K562 (cell line): ENCODE measurements around the gene PRCC. TPM values are rescaled to one million over a fixed set of nuclear protein-coding genes. Genes with fewer than 3 reads are reported as not detected.

Experiments
- DMBX1 ChIP-seq: fragments of 250-450 bp; sonication (Bioruptor Pico); IDR thresholded peaks from 2 replicates; pipeline ENCODE4 v1.8.0; 2022; ENCODE audit warnings: inconsistent platforms, mild to moderate bottlenecking, moderate library complexity, borderline replicate concordance
- E2F3 ChIP-seq: fragments of 250-450 bp; sonication (Bioruptor Pico); IDR thresholded peaks from 2 replicates; pipeline ENCODE4 v1.4.0; 2020; ENCODE audit warnings: mild to moderate bottlenecking
- E2F6 ChIP-seq, 2 experiments: IDR thresholded peaks; 2 replicates each; pipeline ENCODE4 v1.6.1; 2011; ENCODE audit warnings: borderline replicate concordance in 1 of 2, control low read depth in 1 of 2, low read depth in 1 of 2, low read length in 1 of 2, mild to moderate bottlenecking in 1 of 2, mixed read lengths in 1 of 2, moderate library complexity in 1 of 2; ENCODE audit not compliant: insufficient read depth in 1 of 2, insufficient read length in 1 of 2, poor library complexity in 1 of 2, severe bottlenecking in 1 of 2; ENCODE audit errors: extremely low read depth in 1 of 2
- FOSL1 ChIP-seq: fragments of 200-800 bp; sonication (Bioruptor generic); conservative IDR thresholded peaks from 2 replicates; pipeline ENCODE4 v1.6.1; 2016; ENCODE audit warnings: missing genetic modification characterization, missing compliant biosample characterization
- IRF2 ChIP-seq: sonication (generic); formaldehyde crosslinking; IDR thresholded peaks from 2 replicates; pipeline ENCODE4 v1.8.1; 2022; ENCODE audit warnings: mild to moderate bottlenecking, missing genetic modification reagents
- ZBTB11 ChIP-seq, 3 experiments: fragments of 200-800 bp in 1 of 3; fragments of 250-450 bp in 1 of 3; fragments of 450-650 bp in 1 of 3; sonication (Bioruptor Pico) in 1 of 3; sonication (Bioruptor generic) in 1 of 3; formaldehyde crosslinking in 1 of 3; IDR thresholded peaks; 2 replicates each; pipeline versions ENCODE4 v1.6.1 to v1.8.0; 2016 to 2022; ENCODE audit warnings: mild to moderate bottlenecking in 2 of 3, missing genetic modification characterization in 2 of 3, missing compliant biosample characterization in 1 of 3, moderate library complexity in 1 of 3
- ZFP1 ChIP-seq: fragments of 450-650 bp; formaldehyde crosslinking; IDR thresholded peaks from 2 replicates; pipeline ENCODE4 v1.4.0; 2020; ENCODE audit warnings: mild to moderate bottlenecking, mixed read lengths
- ZNF134 ChIP-seq: fragments of 250-450 bp; sonication (Bioruptor Pico); conservative IDR thresholded peaks from 2 replicates; pipeline ENCODE4 v1.4.0; 2020
- polyA plus RNA-seq, 8 experiments: library from polyadenylated mRNA; depleted of rRNA in 4 of 8; stranded (reverse) in 5 of 8; unstranded in 3 of 8; fragments of >200 nt; fragmentation: Nextera tagmentation in 2 of 8; fragmentation: Illumina TruSeq in 1 of 8; extraction: Ambion mirVana in 2 of 8; extraction: Trizol in 1 of 8; gene quantifications; 2 replicates each; pipeline versions ENCODE4 v1.2.1 to v1.2.3, GENCODE V29; 2011 to 2014; ENCODE audit warnings: inconsistent platforms in 1 of 8, missing spikeins in 1 of 8
- total RNA-seq, 7 experiments: library from RNA; depleted of rRNA in 6 of 7; stranded (reverse); fragments of >200 nt in 6 of 7; fragmentation: Illumina TruSeq in 2 of 7; extraction: Trizol in 2 of 7; gene quantifications; 2 replicates each; pipeline versions ENCODE4 v1.2.1 to v1.2.3, GENCODE V29; 2011 to 2021; ENCODE audit warnings: low replicate concordance in 1 of 7
- TF ChIP-seq, protein P1 (sequence below), 2 experiments: IDR thresholded peaks; 2 replicates each; pipeline ENCODE4 v1.6.1; 2012; ENCODE audit warnings: improper control_type of control experiment in 2 of 2, low read depth in 2 of 2, low read length in 2 of 2, borderline replicate concordance in 1 of 2
- TF ChIP-seq, protein P2 (sequence below): fragments of 250-450 bp; sonication (Bioruptor Pico); IDR thresholded peaks from 2 replicates; pipeline ENCODE4 v1.5.0; 2020; ENCODE audit warnings: mild to moderate bottlenecking, borderline replicate concordance
- TF ChIP-seq, protein P3 (sequence below): fragments of 450-650 bp; IDR thresholded peaks from 2 replicates; pipeline ENCODE4 v1.6.1; 2016; ENCODE audit warnings: borderline replicate concordance

The PRCC gene
- total and polyA plus RNA-seq, 9 of the 15 experiments (the other 6 are each of a cell fraction or from before 2014, with no cell fraction given), result 23.9 to 201 (median 41.1) TPM

DNA sequence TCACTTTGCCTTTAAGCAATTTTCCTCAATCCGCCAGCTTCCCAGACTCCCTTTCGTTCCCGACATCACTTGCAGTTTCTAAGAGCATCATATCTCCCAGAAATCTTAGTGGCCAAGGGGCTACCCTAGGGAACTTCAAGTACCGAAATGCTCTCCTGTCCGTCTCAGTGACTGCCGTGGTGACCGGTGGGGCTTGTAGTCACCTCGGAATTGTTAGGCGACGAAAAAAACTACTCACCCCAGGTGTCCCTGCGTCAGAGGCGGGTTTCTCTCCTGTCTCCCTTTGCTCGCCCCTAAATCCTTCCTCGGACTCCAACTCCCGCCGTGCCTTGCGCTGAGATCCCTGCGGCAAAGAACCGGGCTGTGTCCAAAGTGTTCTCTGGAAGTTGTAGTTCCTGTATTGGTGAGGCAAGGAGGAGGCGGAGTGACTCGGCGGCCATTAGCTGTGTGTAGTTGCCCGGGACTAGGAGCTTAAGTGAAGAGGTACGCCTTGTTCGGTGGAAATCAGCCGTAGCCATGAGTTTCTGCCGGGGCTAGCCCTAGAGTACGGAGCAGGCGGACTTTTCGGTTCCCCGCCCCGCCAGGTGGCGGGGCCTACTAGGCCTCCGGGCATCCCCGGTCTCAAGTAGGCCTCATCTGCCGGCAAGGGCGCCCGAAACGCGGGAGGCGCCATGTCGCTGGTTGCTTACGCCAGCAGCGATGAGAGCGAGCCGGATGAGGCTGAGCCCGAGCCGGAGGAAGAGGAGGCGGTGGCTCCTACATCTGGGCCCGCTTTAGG lies at the start of gene PRCC (continued):
- TF ChIP-seq ZBTB11 (CRISPR knock-in tag; IDR thresholded peaks at IDR 0.05) (peak in 1 of 3 experiments; percentile 93; a peak in 2 of 6 replicates), E2F3 (CRISPR knock-in tag) (no peak), ZFP1 (no peak), IRF2 (CRISPR knock-in tag) (no peak), DMBX1 (CRISPR knock-in tag) (peak; percentile 87), E2F6 (IDR thresholded peaks at IDR 0.05; ENCODE audit: borderline replicate concordance in 1 of 2, extremely low read depth in 1 of 2, insufficient read depth in 1 of 2, insufficient read length in 1 of 2, low read depth in 1 of 2, low read length in 1 of 2, poor library complexity in 1 of 2, severe bottlenecking in 1 of 2) (peak in 1 of 2 experiments; percentile 11), ZNF134 (CRISPR knock-in tag) (no peak), FOSL1 (peak; percentile 37; the same call in 1 of the 2 replicates)
- TF ChIP-seq, protein P1, sequence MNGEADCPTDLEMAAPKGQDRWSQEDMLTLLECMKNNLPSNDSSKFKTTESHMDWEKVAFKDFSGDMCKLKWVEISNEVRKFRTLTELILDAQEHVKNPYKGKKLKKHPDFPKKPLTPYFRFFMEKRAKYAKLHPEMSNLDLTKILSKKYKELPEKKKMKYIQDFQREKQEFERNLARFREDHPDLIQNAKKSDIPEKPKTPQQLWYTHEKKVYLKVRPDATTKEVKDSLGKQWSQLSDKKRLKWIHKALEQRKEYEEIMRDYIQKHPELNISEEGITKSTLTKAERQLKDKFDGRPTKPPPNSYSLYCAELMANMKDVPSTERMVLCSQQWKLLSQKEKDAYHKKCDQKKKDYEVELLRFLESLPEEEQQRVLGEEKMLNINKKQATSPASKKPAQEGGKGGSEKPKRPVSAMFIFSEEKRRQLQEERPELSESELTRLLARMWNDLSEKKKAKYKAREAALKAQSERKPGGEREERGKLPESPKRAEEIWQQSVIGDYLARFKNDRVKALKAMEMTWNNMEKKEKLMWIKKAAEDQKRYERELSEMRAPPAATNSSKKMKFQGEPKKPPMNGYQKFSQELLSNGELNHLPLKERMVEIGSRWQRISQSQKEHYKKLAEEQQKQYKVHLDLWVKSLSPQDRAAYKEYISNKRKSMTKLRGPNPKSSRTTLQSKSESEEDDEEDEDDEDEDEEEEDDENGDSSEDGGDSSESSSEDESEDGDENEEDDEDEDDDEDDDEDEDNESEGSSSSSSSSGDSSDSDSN (IDR thresholded peaks at IDR 0.05; ENCODE audit: borderline replicate concordance in 1 of 2, low read depth in 2 of 2, low read length in 2 of 2), result peak; percentile 100
- TF ChIP-seq, protein P2, sequence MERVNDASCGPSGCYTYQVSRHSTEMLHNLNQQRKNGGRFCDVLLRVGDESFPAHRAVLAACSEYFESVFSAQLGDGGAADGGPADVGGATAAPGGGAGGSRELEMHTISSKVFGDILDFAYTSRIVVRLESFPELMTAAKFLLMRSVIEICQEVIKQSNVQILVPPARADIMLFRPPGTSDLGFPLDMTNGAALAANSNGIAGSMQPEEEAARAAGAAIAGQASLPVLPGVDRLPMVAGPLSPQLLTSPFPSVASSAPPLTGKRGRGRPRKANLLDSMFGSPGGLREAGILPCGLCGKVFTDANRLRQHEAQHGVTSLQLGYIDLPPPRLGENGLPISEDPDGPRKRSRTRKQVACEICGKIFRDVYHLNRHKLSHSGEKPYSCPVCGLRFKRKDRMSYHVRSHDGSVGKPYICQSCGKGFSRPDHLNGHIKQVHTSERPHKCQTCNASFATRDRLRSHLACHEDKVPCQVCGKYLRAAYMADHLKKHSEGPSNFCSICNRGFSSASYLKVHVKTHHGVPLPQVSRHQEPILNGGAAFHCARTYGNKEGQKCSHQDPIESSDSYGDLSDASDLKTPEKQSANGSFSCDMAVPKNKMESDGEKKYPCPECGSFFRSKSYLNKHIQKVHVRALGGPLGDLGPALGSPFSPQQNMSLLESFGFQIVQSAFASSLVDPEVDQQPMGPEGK, result no peak
- TF ChIP-seq, protein P3, sequence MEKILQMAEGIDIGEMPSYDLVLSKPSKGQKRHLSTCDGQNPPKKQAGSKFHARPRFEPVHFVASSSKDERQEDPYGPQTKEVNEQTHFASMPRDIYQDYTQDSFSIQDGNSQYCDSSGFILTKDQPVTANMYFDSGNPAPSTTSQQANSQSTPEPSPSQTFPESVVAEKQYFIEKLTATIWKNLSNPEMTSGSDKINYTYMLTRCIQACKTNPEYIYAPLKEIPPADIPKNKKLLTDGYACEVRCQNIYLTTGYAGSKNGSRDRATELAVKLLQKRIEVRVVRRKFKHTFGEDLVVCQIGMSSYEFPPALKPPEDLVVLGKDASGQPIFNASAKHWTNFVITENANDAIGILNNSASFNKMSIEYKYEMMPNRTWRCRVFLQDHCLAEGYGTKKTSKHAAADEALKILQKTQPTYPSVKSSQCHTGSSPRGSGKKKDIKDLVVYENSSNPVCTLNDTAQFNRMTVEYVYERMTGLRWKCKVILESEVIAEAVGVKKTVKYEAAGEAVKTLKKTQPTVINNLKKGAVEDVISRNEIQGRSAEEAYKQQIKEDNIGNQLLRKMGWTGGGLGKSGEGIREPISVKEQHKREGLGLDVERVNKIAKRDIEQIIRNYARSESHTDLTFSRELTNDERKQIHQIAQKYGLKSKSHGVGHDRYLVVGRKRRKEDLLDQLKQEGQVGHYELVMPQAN, result peak; percentile 78
